ENCODE data around the gene IRAK2.

Gene IRAK2

GRCh38 chr3:10228248-10228950, 63.7 kb downstream of the IRAK2 start:
- Histone ChIP-seq H3K9ac (no peak overlapping the region), H3K4me1 (ENCODE audit: low read depth, poor library complexity, severe bottlenecking) (peaks cover 23% of the 10 kb centered on the region), H2AFZ (ENCODE audit: low read depth) (no peak overlapping the region), H3K36me3 (ENCODE audit: insufficient read depth) (no peaks in the 10 kb centered on the region), H3K27me3 (ENCODE audit: insufficient read depth, low read depth) (no peaks in the 10 kb centered on the region), H3K27ac (no peak overlapping the region), H3K4me2 (no peak overlapping the region), H3K4me3 (IDR thresholded peaks at IDR 0.05; ENCODE audit: insufficient read depth, low read depth, low read length) (no peak overlapping the region), H3K79me2 (ENCODE audit: insufficient read depth, low read depth) (no peaks in the 10 kb centered on the region), H4K20me1 (ENCODE audit: insufficient read depth) (no peaks in the 10 kb centered on the region)
- no peak for TF ChIP-seq CTCF (conservative IDR thresholded peaks at IDR 0.05; ENCODE audit: low read depth, low read length)

- H3K9ac ChIP-seq, result no peak overlapping the region
- no peaks in the 10 kb centered on the region for H3K79me2 ChIP-seq (ENCODE audit: insufficient read depth, low read depth)
- no peak for TF ChIP-seq CTCF (conservative IDR thresholded peaks at IDR 0.05; ENCODE audit: low read depth, low read length)
- H4K20me1 ChIP-seq (ENCODE audit: insufficient read depth), result no peaks in the 10 kb centered on the region
- no peak overlapping the region for H3K4me2 ChIP-seq
- H3K27ac ChIP-seq, result no peak overlapping the region
- H3K36me3 ChIP-seq (ENCODE audit: insufficient read depth), result no peaks in the 10 kb centered on the region
- no peak overlapping the region for H3K4me3 ChIP-seq (IDR thresholded peaks at IDR 0.05; ENCODE audit: insufficient read depth, low read depth, low read length)
- peaks cover 14% of the 10 kb centered on the region for H3K4me1 ChIP-seq (ENCODE audit: low read depth, poor library complexity, severe bottlenecking)
- no peaks in the 10 kb centered on the region for H3K27me3 ChIP-seq (ENCODE audit: insufficient read depth, low read depth)
- H2AFZ ChIP-seq (ENCODE audit: low read depth), result no peak overlapping the region
These were observed 64.9 kb downstream of the IRAK2 start for GRCh38 chr3:10229576-10229975.

GRCh38 chr3:10232137-10232536, 67.4 kb downstream of the IRAK2 start:
- H3K27ac ChIP-seq, result no peak overlapping the region
- H3K36me3 ChIP-seq (ENCODE audit: insufficient read depth), result no peaks in the 10 kb centered on the region
- no peaks in the 10 kb centered on the region for H3K27me3 ChIP-seq (ENCODE audit: insufficient read depth, low read depth)
- no peaks in the 10 kb centered on the region for H4K20me1 ChIP-seq (ENCODE audit: insufficient read depth)
- no peak overlapping the region for H2AFZ ChIP-seq (ENCODE audit: low read depth)
- no peak for TF ChIP-seq CTCF (conservative IDR thresholded peaks at IDR 0.05; ENCODE audit: low read depth, low read length)
- H3K4me3 ChIP-seq (IDR thresholded peaks at IDR 0.05; ENCODE audit: insufficient read depth, low read depth, low read length), result no peak overlapping the region
- H3K4me2 ChIP-seq, result no peak overlapping the region
- no peak overlapping the region for H3K9ac ChIP-seq
- H3K79me2 ChIP-seq (ENCODE audit: insufficient read depth, low read depth), result no peaks in the 10 kb centered on the region
- H3K4me1 ChIP-seq (ENCODE audit: low read depth, poor library complexity, severe bottlenecking), result peaks cover 5% of the 10 kb centered on the region

GRCh38 chr3:10233988-10234387, 69.3 kb downstream of the IRAK2 start:
- H3K27me3 ChIP-seq (ENCODE audit: insufficient read depth, low read depth), result no peaks in the 10 kb centered on the region
- H3K79me2 ChIP-seq (ENCODE audit: insufficient read depth, low read depth), result no peaks in the 10 kb centered on the region
- no peak overlapping the region for H3K27ac ChIP-seq
- no peak for TF ChIP-seq CTCF (conservative IDR thresholded peaks at IDR 0.05; ENCODE audit: low read depth, low read length)
- H3K4me3 ChIP-seq (IDR thresholded peaks at IDR 0.05; ENCODE audit: insufficient read depth, low read depth, low read length), result no peak overlapping the region
- no peak overlapping the region for H3K9ac ChIP-seq
- H4K20me1 ChIP-seq (ENCODE audit: insufficient read depth), result no peaks in the 10 kb centered on the region
- H3K4me1 ChIP-seq (ENCODE audit: low read depth, poor library complexity, severe bottlenecking), result no peaks in the 10 kb centered on the region
- no peak overlapping the region for H2AFZ ChIP-seq (ENCODE audit: low read depth)
- H3K36me3 ChIP-seq (ENCODE audit: insufficient read depth), result no peaks in the 10 kb centered on the region
- no peak overlapping the region for H3K4me2 ChIP-seq

Data from KMS-11 (cell line).